CD4-positive, alpha-beta T cell treated with Interleukin-15 for 1 hour (primary cell): ENCODE results near the gene AK2.
A peak's percentile ranks its signal among the peaks of the same experiment; 100 is the strongest.
"Not testable (repeated sequence)": the region's sequence is repeated elsewhere in the genome, so short reads cannot be mapped to it uniquely, and the experiment has no call there.

Experiments used
- DNase-seq: peaks from one replicate; pipeline ENCODE4 v3.0.0-alpha.2; 2020

Gene AK2

DNA sequence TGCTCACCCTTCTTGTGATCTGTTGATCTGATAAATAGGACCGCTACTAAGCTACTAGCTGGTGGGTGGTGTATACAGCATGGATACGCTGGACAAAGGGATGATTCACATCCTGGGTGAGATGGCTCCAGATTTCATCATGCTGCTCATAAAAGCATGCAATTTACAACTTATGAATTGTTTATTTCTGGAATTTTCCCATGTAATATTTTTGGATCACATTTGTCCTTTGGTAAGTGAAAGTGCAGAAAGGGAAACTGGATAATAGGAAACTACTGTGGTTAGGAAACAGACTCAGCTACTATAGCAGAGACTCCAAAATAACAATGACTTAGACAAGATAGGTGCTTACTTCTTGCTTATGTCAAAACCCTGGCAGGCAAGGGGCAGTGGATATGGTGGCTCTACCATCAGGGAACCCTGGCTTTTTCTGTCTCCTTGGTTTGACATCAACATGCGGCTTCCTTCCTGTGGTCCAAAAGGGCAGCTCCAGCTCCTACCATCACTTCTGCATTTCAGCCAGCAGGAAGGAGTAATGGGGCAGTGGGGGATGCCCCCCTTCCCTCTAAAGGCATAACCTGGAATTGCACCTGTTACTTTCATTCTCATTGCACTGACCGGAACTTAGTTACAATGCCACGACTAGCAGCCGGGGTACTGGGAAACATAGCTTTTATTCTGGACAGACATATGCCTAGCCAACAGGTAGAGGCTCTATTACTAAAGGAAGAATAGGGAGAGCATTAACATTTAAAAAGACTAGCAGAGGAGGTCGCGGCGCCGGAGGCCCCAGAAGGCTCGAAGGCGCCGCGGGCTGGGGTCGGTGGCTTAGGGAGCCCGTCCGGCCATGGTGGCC, 13.8 kb upstream of the AK2 start:
- DNase-seq = peak; percentile 41

- no peak for DNase-seq
These were observed 12.7 kb upstream of the AK2 start for GRCh38 chr1:33049371-33049770.

DNA sequence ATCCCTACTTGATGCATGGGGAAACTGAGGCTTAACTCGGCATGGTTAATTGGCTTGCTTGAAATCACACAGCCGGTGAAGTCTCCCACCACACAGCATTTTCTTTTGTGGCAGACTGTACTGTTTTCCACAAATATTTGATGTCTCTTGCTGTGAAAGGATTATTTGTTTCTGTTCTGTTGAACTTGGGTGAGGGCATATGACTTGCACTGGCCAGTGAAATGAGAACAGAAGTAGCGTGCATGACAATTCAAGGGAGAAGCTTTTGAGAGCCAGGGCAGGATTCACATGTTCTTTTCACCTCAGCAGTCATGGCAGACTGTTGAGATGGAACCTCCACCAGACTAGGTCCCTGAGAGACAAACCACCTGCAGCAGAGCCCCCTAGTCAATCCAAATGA, 11.7 kb upstream of the AK2 start:
- DNase-seq = no peak

- DNase-seq = no peak
These were observed 11.2 kb upstream of the AK2 start for GRCh38 chr1:33047839-33048305.

GRCh38 chr1:33047290-33047689, 10.6 kb upstream of the AK2 start:
- no peak for DNase-seq

GRCh38 chr1:33046234-33046633, 9.6 kb upstream of the AK2 start:
- not testable (repeated sequence) for DNase-seq

- DNase-seq = peak; percentile 57
These were observed 9.1 kb upstream of the AK2 start for GRCh38 chr1:33045814-33046213.

- DNase-seq = no peak
These were observed 8.6 kb upstream of the AK2 start for GRCh38 chr1:33045246-33045645.

- no peak for DNase-seq
These were observed 6.8 kb upstream of the AK2 start for GRCh38 chr1:33043267-33044092.

GRCh38 chr1:33042831-33043230, 6.1 kb upstream of the AK2 start:
- DNase-seq = no peak

DNA sequence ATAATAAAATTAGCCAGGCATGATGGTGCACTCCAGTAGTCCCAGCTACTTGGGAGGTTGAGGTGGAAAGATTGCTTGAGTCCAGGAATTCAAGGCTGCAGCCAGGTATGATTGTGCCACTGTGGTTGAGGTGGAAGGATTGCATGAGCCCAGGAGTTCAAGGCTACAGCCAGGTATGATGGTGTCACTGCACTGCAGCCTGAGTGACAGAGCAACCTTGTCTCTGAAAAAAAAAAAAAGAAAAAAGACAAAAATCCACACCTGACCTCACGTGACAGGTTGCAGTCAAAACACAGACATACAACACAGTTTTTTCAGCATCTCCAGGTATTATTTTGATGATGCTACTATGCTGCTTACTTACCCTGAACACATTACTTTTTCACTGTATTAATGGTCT, 4.3 kb upstream of the AK2 start:
- no peak for DNase-seq

DNA sequence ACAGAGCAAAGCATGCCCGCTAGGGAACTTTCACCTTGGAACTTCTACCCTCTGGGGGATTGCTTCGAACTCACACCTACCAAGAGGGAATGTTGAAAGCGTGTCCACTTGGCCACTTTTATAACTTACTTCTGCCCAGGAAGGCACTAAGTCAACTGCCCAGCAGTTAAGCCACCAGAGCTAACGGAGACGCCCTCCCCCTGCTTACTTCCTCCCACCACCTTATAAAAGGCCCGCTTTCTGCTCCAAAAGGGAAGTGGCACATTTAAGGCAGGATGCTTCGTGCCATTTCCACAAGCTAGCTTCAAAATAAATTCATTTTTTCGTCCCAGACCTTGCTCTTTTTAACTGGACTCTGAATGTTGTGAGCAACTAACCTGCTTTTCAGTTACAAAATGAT, 3.2 kb upstream of the AK2 start:
- DNase-seq = peak; percentile 48

GRCh38 chr1:33036051-33036525, 595 bp downstream of the AK2 start:
- no peak for DNase-seq

GRCh38 chr1:33032126-33032869, 4.4 kb downstream of the AK2 start:
- no peak for DNase-seq

DNA sequence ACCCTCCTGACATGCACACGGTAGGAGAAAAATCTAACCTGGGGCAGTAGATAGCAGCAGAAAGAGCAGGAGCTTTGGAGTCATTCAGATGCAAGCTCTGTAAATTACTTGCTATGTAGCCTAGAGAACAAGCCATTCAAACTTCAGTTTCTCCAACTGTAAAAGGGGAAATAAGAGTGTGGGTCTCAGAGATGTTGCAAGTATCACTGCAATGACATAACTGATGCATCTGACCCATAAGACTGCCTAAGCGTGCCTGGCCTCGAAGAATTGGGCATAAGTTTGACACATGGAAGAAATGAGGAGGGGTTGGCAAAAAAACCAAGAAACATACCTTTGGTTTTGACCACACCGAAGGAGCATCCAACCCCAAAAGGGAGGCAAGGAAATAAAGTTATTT, 5.2 kb downstream of the AK2 start:
- DNase-seq = no peak

- DNase-seq = no peak
These were observed 6.1 kb downstream of the AK2 start for GRCh38 chr1:33030575-33030974.

GRCh38 chr1:33029921-33030320, 6.8 kb downstream of the AK2 start:
- DNase-seq = no peak

DNA sequence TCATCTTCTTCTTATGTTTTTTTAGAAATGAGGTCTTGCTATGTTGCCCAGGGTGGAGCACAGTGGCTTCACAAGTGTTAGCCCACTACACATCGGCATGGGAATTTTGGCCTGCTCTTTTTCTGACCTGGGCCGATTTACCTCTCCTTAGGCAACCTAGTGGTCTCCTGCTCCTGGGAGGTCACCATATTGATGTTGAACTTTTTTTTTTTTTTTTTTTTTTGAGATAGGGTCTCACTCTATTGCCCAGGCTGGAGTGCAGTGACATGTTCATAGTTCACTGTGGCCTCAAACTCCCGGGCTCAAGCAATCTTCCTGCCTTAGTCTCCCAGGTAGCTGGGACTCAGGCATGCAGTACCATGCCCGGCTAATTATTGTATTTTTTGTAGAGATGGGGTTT, 7.5 kb downstream of the AK2 start:
- no peak for DNase-seq

GRCh38 chr1:33025761-33026160, 10.9 kb downstream of the AK2 start:
- DNase-seq = no peak

GRCh38 chr1:33025180-33025569, 11.5 kb downstream of the AK2 start:
- no peak for DNase-seq

- peak; percentile 32 for DNase-seq
These were observed 12.1 kb downstream of the AK2 start for GRCh38 chr1:33024430-33025179.

DNA sequence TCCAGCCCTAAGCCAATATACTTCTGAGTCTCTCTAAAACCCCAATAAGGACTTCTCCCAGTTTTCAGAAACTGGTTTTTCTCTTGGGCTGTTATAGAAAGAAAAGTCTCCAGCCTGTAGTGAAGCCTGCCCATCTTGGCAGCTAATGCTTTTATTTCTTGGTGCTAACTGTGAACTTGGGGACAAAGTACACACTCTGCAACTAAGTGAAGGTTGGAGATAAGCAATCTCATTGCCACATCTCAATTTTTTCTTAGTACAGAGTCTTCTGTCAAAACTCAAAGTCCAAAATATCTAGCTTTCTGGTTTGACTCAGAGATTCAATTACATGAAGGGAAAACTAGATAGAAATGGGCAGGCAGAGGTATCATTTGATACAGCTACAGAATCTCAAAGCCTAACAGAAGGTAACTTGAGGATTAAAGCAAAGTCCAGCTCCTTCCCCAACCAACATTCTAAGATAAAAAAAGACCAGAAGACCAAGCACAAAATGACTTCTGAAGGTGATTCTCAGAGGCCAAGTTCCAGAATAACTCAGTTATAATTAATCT, 14.0 kb downstream of the AK2 start:
- no peak for DNase-seq
